CD14-positive monocyte (primary cell): ENCODE results near the gene ZNF488. TPM values are rescaled to one million over a fixed set of nuclear protein-coding genes. Genes with fewer than 3 reads are reported as not detected.

ENCODE experiments used
- DNase-seq, 3 donors: peaks; one replicate each; pipeline ENCODE4 v3.0.0-alpha.2; 2011 to 2022
- H2AFZ ChIP-seq: 2 replicates; pipeline ENCODE4 v1.6.0; 2012; ENCODE audit warnings: mild to moderate bottlenecking, low read depth, low read length, inconsistent platforms; ENCODE audit not compliant: insufficient read depth, poor library complexity, severe bottlenecking
- H3K27ac ChIP-seq, 2 donors: 1 replicate in 1 of 2; 2 replicates in 1 of 2; pipeline ENCODE4 v1.5.1; 2012 to 2013; ENCODE audit warnings: low read length in 2 of 2, control low read depth in 1 of 2, inconsistent platforms in 1 of 2, low read depth in 1 of 2, mild to moderate bottlenecking in 1 of 2
- H3K27me3 ChIP-seq, 2 donors: one replicate each; pipeline versions ENCODE4 v1.6.0 to v1.6.1; 2011 to 2013; ENCODE audit warnings: low read length in 2 of 2; ENCODE audit not compliant: control insufficient read depth in 2 of 2, insufficient read depth in 2 of 2
- H3K36me3 ChIP-seq, 2 donors: replicated peaks in 1 of 2; 1 replicate in 1 of 2; 2 replicates in 1 of 2; pipeline versions ENCODE4 v1.5.1 to v1.6.1; 2012 to 2013; ENCODE audit warnings: low read length in 2 of 2, control low read depth in 1 of 2, inconsistent platforms in 1 of 2, mild to moderate bottlenecking in 1 of 2; ENCODE audit not compliant: insufficient read depth in 2 of 2, control insufficient read depth in 1 of 2
- H3K4me1 ChIP-seq, 2 donors: 1 replicate in 1 of 2; 2 replicates in 1 of 2; pipeline versions ENCODE4 v1.5.1 to v1.6.1; 2012 to 2013; ENCODE audit warnings: low read length in 2 of 2, control low read depth in 1 of 2, inconsistent platforms in 1 of 2, mild to moderate bottlenecking in 1 of 2, moderate library complexity in 1 of 2; ENCODE audit not compliant: insufficient read depth in 2 of 2, control insufficient read depth in 1 of 2
- H3K4me2 ChIP-seq: replicated peaks from 2 replicates; pipeline ENCODE3; 2012; ENCODE audit warnings: low read length, moderate library complexity, mild to moderate bottlenecking; ENCODE audit not compliant: poor library complexity, severe bottlenecking; ENCODE audit errors: extremely low read depth
- H3K4me3 ChIP-seq, 3 experiments: fragments of 200-600 bp in 1 of 3; sonication (generic) in 1 of 3; replicated peaks in 1 of 3; 1 replicate in 2 of 3; 2 replicates in 1 of 3; pipeline ENCODE4 v1.5.1; 2011 to 2013; ENCODE audit warnings: low read length in 3 of 3, mild to moderate bottlenecking in 3 of 3, control low read depth in 2 of 3, low read depth in 2 of 3, inconsistent platforms in 1 of 3, moderate library complexity in 1 of 3
- H3K79me2 ChIP-seq: 2 replicates; pipeline ENCODE4 v1.6.0; 2012; ENCODE audit warnings: mild to moderate bottlenecking, control low read depth, inconsistent platforms, low read length, moderate library complexity; ENCODE audit not compliant: insufficient read depth
- H3K9ac ChIP-seq: 2 replicates; pipeline ENCODE4 v1.6.0; 2017; ENCODE audit warnings: low read length, mild to moderate bottlenecking; ENCODE audit not compliant: insufficient read depth, poor library complexity, severe bottlenecking
- H3K9me3 ChIP-seq, 2 donors: replicated peaks in 1 of 2; 1 replicate in 1 of 2; 2 replicates in 1 of 2; pipeline versions ENCODE4 v1.5.1 to v1.6.1; 2012 to 2013; ENCODE audit warnings: low read length in 2 of 2, control low read depth in 1 of 2; ENCODE audit not compliant: control insufficient read depth in 1 of 2, insufficient read depth in 1 of 2
- H4K20me1 ChIP-seq: 2 replicates; pipeline ENCODE4 v1.6.0; 2012; ENCODE audit warnings: mild to moderate bottlenecking, low read length, control low read depth, moderate library complexity; ENCODE audit not compliant: insufficient read depth
- H3K27ac Mint-ChIP-seq, 7 donors: one replicate each; pipeline ENCODE4 v1.8.0; 2020; ENCODE audit warnings: mild to moderate bottlenecking in 7 of 7, mixed read lengths in 7 of 7, moderate library complexity in 6 of 7, inconsistent platforms in 2 of 7
- H3K27me3 Mint-ChIP-seq, 3 donors: one replicate each; pipeline ENCODE4 v1.8.0; 2021 to 2022; ENCODE audit warnings: low read depth in 3 of 3, mild to moderate bottlenecking in 3 of 3, mixed read lengths in 3 of 3, moderate library complexity in 3 of 3, inconsistent platforms in 1 of 3
- H3K36me3 Mint-ChIP-seq, 2 donors: one replicate each; pipeline ENCODE4 v1.8.0; 2020; ENCODE audit warnings: mixed read lengths in 2 of 2, inconsistent platforms in 1 of 2, mild to moderate bottlenecking in 1 of 2
- H3K4me1 Mint-ChIP-seq: one replicate; pipeline ENCODE4 v1.8.0; 2020; ENCODE audit warnings: mild to moderate bottlenecking, mixed read lengths
- H3K4me3 Mint-ChIP-seq, 2 donors: one replicate each; pipeline ENCODE4 v1.8.0; 2020; ENCODE audit warnings: mild to moderate bottlenecking in 2 of 2, mixed read lengths in 2 of 2, moderate library complexity in 1 of 2
- H3K9me3 Mint-ChIP-seq, 7 donors: one replicate each; pipeline ENCODE4 v1.8.0; 2020 to 2022; ENCODE audit warnings: mixed read lengths in 7 of 7, mild to moderate bottlenecking in 6 of 7, moderate library complexity in 6 of 7, inconsistent platforms in 2 of 7
- CTCF ChIP-seq: fragments of 200-600 bp; IDR thresholded peaks from one replicate; pipeline ENCODE4 v1.8.0; 2022; ENCODE audit warnings: antibody characterized with exemption, mild to moderate bottlenecking
- WGBS: methylation state at CpG from one replicate; pipeline ENCODE4 v1.1.5; 2013; ENCODE audit warnings: missing lambda C conversion rate; ENCODE audit not compliant: insufficient coverage; 5-methylcytosine and 5-hydroxymethylcytosine counted together
- intact Hi-C, 2 donors: fragments of 100-400 bp; cut with micrococcal nuclease; formaldehyde crosslinking; loops; one replicate each; pipeline versions ENCODE4 v1.15.0 to v1.15.1; 2023
- polyA plus RNA-seq, 3 donors: library from polyadenylated mRNA; depleted of rRNA in 1 of 3; unstranded in 2 of 3; stranded (reverse) in 1 of 3; fragments of 300-500 nt in 2 of 3; fragments of >200 nt in 1 of 3; fragmentation: Illumina TruSeq in 2 of 3; gene quantifications; 1 replicate in 2 of 3; 2 replicates in 1 of 3; pipeline ENCODE4 v1.2.3, GENCODE V29; 2012 to 2021

Gene ZNF488
- polyA plus RNA-seq, 3 donors = not detected

- Histone ChIP-seq H3K27ac (no peak overlapping the region), H3K36me3 (no peaks in the 10 kb centered on the region), H3K79me2 (no peaks in the 10 kb centered on the region), H3K9ac (no peak overlapping the region), H3K4me2 (no peak overlapping the region), H4K20me1 (no peaks in the 10 kb centered on the region), H3K27me3 (no peaks in the 10 kb centered on the region), H3K4me1 (no peaks in the 10 kb centered on the region), H2AFZ (no peak overlapping the region), H3K4me3 (no peak overlapping the region), H3K9me3 (no peaks in the 10 kb centered on the region)
- Mint-ChIP-seq H3K9me3 (peaks cover 0 to 12% (median 3%) of the 10 kb centered on the region in 7 donors), H3K27ac (no peak overlapping the region), H3K36me3 (no peaks in the 10 kb centered on the region), H3K4me3 (no peak overlapping the region), H3K4me1 (no peaks in the 10 kb centered on the region), H3K27me3 (peaks cover 0 to 4% (median 3%) of the 10 kb centered on the region in 3 donors)
- TF ChIP-seq CTCF = no peak
- WGBS = 92% methylated on average over 4 of the region's 5 CpGs
- DNase-seq = no peak
- intact Hi-C loops = no loop called here
These were observed 57.7 kb downstream of the ZNF488 start for GRCh38 chr10:47326306-47326926.

- peaks cover 3 to 4% (median 3%) of the 10 kb centered on the region in 3 donors for H3K27me3 Mint-ChIP-seq
- Histone ChIP-seq H3K4me2 (no peak overlapping the region), H3K9ac (no peak overlapping the region), H3K4me1 (no peaks in the 10 kb centered on the region), H3K36me3 (no peaks in the 10 kb centered on the region), H3K27ac (no peak overlapping the region), H3K79me2 (no peaks in the 10 kb centered on the region), H2AFZ (no peak overlapping the region), H3K4me3 (no peak overlapping the region), H3K27me3 (no peaks in the 10 kb centered on the region), H4K20me1 (no peaks in the 10 kb centered on the region), H3K9me3 (no peaks in the 10 kb centered on the region)
- peaks cover 0 to 12% (median 3%) of the 10 kb centered on the region in 7 donors for H3K9me3 Mint-ChIP-seq
- no peak for DNase-seq
- H3K4me1 Mint-ChIP-seq = no peaks in the 10 kb centered on the region
- no peaks in the 10 kb centered on the region for H3K36me3 Mint-ChIP-seq
- H3K4me3 Mint-ChIP-seq = no peak overlapping the region
- WGBS = 96% methylated on average over 24 of the region's 30 CpGs
- no peak for TF ChIP-seq CTCF
- intact Hi-C loops = no loop called here
- H3K27ac Mint-ChIP-seq = no peak overlapping the region
These were observed 58.5 kb downstream of the ZNF488 start for GRCh38 chr10:47325303-47326291.
